Measurements from ENCODE around the gene CACTIN.

CACTIN gene

DNA sequence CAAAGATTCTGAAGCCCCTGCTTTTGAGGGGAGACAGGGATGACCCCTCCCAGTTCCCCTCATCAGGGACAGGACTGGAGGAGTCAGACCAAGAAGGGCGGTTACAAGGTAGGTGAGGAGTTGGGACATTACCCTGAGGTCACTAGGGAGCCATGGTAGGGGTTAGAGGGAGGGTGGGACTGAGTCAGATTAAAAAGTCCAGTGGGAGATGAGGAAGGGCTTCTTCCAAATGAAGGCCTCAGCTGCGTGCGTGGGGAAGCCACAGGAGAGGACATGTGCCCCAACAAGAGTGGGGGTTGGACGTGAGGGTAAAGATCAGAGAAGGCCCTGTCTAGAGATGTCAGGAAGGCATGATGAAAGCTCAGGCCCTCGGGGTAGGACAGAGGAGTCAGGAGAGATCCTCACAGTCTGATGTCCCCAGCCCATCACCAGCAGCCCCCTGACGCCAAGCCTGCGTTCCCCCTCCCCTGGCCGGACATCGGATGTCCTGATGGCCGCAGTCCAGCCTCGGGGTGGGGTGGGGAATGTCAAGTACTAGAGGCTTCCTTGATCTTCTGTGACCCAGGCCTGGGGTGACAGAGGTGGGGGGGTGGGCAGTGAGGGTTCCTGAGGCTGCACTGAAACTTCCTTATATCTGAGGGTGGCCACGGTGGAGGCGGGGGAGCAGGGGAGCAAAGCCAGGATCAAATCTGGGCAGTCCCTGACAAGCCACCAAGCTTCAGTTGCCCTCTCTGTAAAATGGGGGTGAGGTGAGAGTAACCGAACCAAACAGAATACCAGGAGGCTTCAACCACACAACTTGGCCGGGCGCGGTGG is 62.7 kb downstream of the CACTIN start:
- ChIA-PET CTCF (no interaction called here), POLR2A (no interaction called here)
- no peaks in the 10 kb centered on the region for H3K27me3 ChIP-seq (replicated peaks in 2 of 5; ENCODE audit: control insufficient read depth in 4 of 5, insufficient read depth in 5 of 5, low read length in 4 of 5)
- peaks cover 0 to 11% (median 8%) of the 10 kb centered on the region in 4 experiments for H3K4me1 ChIP-seq (ENCODE audit: control extremely low read depth in 1 of 4, control insufficient read depth in 4 of 4, insufficient read depth in 4 of 4, low read length in 3 of 4)
- no peak overlapping the region for H3K4me3 ChIP-seq (ENCODE audit: control insufficient read depth in 1 of 7, extremely low read depth in 1 of 7, insufficient read depth in 4 of 7, low read depth in 2 of 7, low read length in 6 of 7)
- WGBS (ENCODE audit: insufficient coverage): 92% methylated on average over 12 of the region's 17 CpGs
- DNase-seq: no peak
- no peaks in the 10 kb centered on the region for H3K9me3 ChIP-seq (ENCODE audit: control extremely low read depth in 1 of 5, control insufficient read depth in 4 of 5, insufficient read depth in 2 of 5, low read depth in 1 of 5, low read length in 4 of 5)
- no peaks in the 10 kb centered on the region for H3K36me3 ChIP-seq (ENCODE audit: control insufficient read depth in 4 of 4, insufficient read depth in 4 of 4, low read length in 3 of 4)
- no peak overlapping the region for H3K27ac ChIP-seq (ENCODE audit: insufficient read depth in 1 of 2, low read depth in 1 of 2, low read length in 2 of 2, poor library complexity in 1 of 2, severe bottlenecking in 2 of 2)
